Testis (tissue), 3 donors: ENCODE results near the gene CDKN1C. TPM values are rescaled to one million over a fixed set of nuclear protein-coding genes. Genes with fewer than 3 reads are reported as not detected.

Experiments used
- DNase-seq: peaks from one replicate; pipeline ENCODE4 v3.0.0-alpha.2; 2019
- H3K27ac ChIP-seq, 2 donors: fragments of 200-600 bp; sonication (generic); one replicate each; pipeline ENCODE4 v1.5.1; 2019
- H3K27me3 ChIP-seq: fragments of 200-600 bp; sonication (generic); one replicate; pipeline ENCODE4 v1.5.1; 2019
- H3K36me3 ChIP-seq: fragments of 200-600 bp; sonication (generic); one replicate; pipeline ENCODE4 v1.5.1; 2017; ENCODE audit warnings: low read depth; ENCODE audit errors: missing control alignments
- H3K4me1 ChIP-seq: fragments of 200-600 bp; sonication (generic); one replicate; pipeline ENCODE4 v1.5.1; 2019
- H3K4me3 ChIP-seq, 2 donors: fragments of 200-600 bp; sonication (generic); one replicate each; pipeline ENCODE4 v1.5.1; 2017 to 2019
- H3K9me3 ChIP-seq: fragments of 200-600 bp; sonication (generic); one replicate; pipeline ENCODE4 v1.5.1; 2017
- POLR2A ChIP-seq: fragments of 450-650 bp; IDR thresholded peaks from one replicate; pipeline ENCODE4 v1.6.1; 2017; ENCODE audit warnings: antibody characterized with exemption, mild to moderate bottlenecking, moderate library complexity
- WGBS, 2 donors: methylation state at CpG; one replicate each; pipeline ENCODE4 v1.1.5; 2018; 5-methylcytosine and 5-hydroxymethylcytosine counted together
- intact Hi-C: fragments of 100-400 bp; cut with DNase I; formaldehyde crosslinking; loops from one replicate; pipeline ENCODE4 v1.15.1; 2023; ENCODE audit warnings: low total_unique reads
- polyA plus RNA-seq: library from polyadenylated mRNA; stranded (reverse); fragments of 350-450 nt; fragmentation: Illumina TruSeq; extraction: RNeasy Lipid Tissue Mini Kit (QIAGEN cat#74804); gene quantifications from one replicate; pipeline ENCODE4 v1.2.3, GENCODE V29; 2014; ENCODE audit warnings: low read depth, low replicate concordance; ENCODE audit not compliant: insufficient read depth
- small RNA-seq, 2 donors: library from RNA; depleted of rRNA; stranded (forward); fragments of <200 nt; gene quantifications; one replicate each; pipeline ENCODE3, GENCODE V24; 2016
- total RNA-seq, 2 donors: library from RNA; depleted of rRNA; stranded (reverse); fragments of >200 nt; gene quantifications; one replicate each; pipeline ENCODE4 v1.2.3, GENCODE V29; 2016
- TF ChIP-seq, protein P1 (sequence below), 3 experiments: fragments of 450-650 bp in 2 of 3; fragments of 200-600 bp in 1 of 3; sonication (generic) in 1 of 3; IDR thresholded peaks; one replicate each; pipeline ENCODE4 v1.5.1; 2016 to 2019; ENCODE audit warnings: antibody characterized with exemption in 3 of 3, mild to moderate bottlenecking in 2 of 3, moderate library complexity in 1 of 3

CDKN1C gene
- total and polyA plus RNA-seq, 3 donors from 2014 or later: 15.2 to 34.9 (median 24.3) TPM

DNA sequence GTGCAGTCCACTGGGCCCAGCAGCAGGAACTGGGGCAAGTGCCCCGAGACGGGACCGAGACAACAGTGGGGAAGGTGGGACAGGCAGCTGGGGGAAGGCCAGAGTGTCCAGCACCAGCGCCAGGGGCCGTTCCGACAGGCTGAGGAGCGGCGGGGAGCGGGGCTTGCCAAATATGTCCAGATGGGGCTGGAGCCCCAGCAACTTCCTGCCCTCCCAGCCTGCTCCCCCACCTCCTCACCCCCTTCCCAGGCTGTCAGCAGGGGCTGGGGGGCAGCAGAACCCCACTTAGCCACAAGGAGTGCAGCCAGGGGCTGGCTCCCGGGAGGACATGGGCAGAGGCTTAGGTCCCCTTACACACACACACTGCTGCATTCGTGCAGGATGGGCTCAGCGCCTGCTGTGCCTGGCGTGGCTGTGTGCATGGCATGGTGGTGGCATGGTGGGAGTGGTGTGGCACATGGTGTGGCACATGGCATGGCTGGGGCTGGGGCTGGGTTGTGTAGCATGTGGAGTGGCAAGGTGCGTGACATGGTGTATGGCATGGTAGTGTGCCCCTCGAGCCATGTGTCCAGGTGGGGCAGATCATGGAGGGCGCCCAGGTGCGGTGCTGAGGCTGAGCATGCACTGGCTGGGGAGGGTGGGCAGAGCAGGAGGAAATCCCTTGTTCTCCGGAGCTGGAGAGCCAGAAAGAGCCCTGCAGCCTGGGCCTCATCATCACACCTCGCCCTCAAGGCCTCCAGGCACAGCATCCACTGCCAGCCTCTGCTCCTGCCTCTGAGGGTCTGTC, 51.7 kb downstream of the CDKN1C start:
- Histone ChIP-seq H3K4me1 (peaks cover 3% of the 10 kb centered on the region), H3K36me3 (no peaks in the 10 kb centered on the region), H3K4me3 (no peak overlapping the region), H3K27me3 (no peaks in the 10 kb centered on the region), H3K27ac (no peak overlapping the region), H3K9me3 (no peaks in the 10 kb centered on the region)
- no peak for DNase-seq
- intact Hi-C loops: no loop called here
- TF ChIP-seq POLR2A: no peak
- TF ChIP-seq, protein P1, sequence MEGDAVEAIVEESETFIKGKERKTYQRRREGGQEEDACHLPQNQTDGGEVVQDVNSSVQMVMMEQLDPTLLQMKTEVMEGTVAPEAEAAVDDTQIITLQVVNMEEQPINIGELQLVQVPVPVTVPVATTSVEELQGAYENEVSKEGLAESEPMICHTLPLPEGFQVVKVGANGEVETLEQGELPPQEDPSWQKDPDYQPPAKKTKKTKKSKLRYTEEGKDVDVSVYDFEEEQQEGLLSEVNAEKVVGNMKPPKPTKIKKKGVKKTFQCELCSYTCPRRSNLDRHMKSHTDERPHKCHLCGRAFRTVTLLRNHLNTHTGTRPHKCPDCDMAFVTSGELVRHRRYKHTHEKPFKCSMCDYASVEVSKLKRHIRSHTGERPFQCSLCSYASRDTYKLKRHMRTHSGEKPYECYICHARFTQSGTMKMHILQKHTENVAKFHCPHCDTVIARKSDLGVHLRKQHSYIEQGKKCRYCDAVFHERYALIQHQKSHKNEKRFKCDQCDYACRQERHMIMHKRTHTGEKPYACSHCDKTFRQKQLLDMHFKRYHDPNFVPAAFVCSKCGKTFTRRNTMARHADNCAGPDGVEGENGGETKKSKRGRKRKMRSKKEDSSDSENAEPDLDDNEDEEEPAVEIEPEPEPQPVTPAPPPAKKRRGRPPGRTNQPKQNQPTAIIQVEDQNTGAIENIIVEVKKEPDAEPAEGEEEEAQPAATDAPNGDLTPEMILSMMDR (IDR thresholded peaks at IDR 0.05): no peak
- WGBS, 2 donors: 84 to 97% methylated on average over 7 to 18 of the region's 19 CpGs

Small RNA genes within 50 kb of the gene (small RNA-seq; reads per million reads assigned to genes)
- 0 reads per million in 2 donors for gene AC013791.1

Other genes starting within 250 kb of the CDKN1C start
- 1 to 10 TPM; 4.0 to 5.9 TPM for gene KCNQ1OT1, start 185.8 kb downstream of the CDKN1C start, total RNA-seq
- gene KCNQ1OT1, start 185.8 kb downstream of the CDKN1C start, polyA plus RNA-seq: 0.20 TPM
- gene PHLDA2, start 43.6 kb upstream of the CDKN1C start, total RNA-seq: 1 to 10 TPM; 2.2 to 4.0 TPM
- 0.62 TPM for gene PHLDA2, start 43.6 kb upstream of the CDKN1C start, polyA plus RNA-seq
- gene NAP1L4, start 106.6 kb upstream of the CDKN1C start, total RNA-seq: 100 to 1,000 TPM; 165 to 206 TPM
- 208 TPM for gene NAP1L4, start 106.6 kb upstream of the CDKN1C start, polyA plus RNA-seq
- gene CARS1, start 171.6 kb upstream of the CDKN1C start, total RNA-seq: 10 to 100 TPM; 34.8 to 43.8 TPM
- 48.2 TPM for gene CARS1, start 171.6 kb upstream of the CDKN1C start, polyA plus RNA-seq